DMS79 treated with DMSO at 0.1 percent for 48 hours (cell line): ENCODE results near the gene VSTM2B.

Experiments
- DNase-seq: peaks from one replicate; lab custom pipeline; 2025; lab: John Stamatoyannopoulos, UW

VSTM2B gene

GRCh38 chr19:29566496-29567054, 40.8 kb downstream of the VSTM2B start:
- no peak for DNase-seq

- no peak for DNase-seq
Observed at GRCh38 chr19:29567366-29567915, 41.6 kb downstream of the VSTM2B start.

GRCh38 chr19:29568036-29569025, 42.5 kb downstream of the VSTM2B start:
- DNase-seq, result no peak

- no peak for DNase-seq
Observed at GRCh38 chr19:29569038-29569911, 43.5 kb downstream of the VSTM2B start.

- DNase-seq, result no peak
Observed at GRCh38 chr19:29571181-29571580, 45.4 kb downstream of the VSTM2B start.

- no peak for DNase-seq
Observed at GRCh38 chr19:29573486-29573885, 47.7 kb downstream of the VSTM2B start.

- no peak for DNase-seq
Observed at GRCh38 chr19:29574510-29574909, 48.7 kb downstream of the VSTM2B start.

- no peak for DNase-seq
Observed at GRCh38 chr19:29576046-29576606, 50.3 kb downstream of the VSTM2B start.

- no peak for DNase-seq
Observed at GRCh38 chr19:29576761-29577648, 51.2 kb downstream of the VSTM2B start.

GRCh38 chr19:29577649-29577963, 51.8 kb downstream of the VSTM2B start:
- DNase-seq, result no peak

GRCh38 chr19:29578349-29578748, 52.6 kb downstream of the VSTM2B start:
- no peak for DNase-seq

- no peak for DNase-seq
Observed at GRCh38 chr19:29579308-29579910, 53.6 kb downstream of the VSTM2B start.

- DNase-seq, result no peak
Observed at GRCh38 chr19:29581398-29581797, 55.6 kb downstream of the VSTM2B start.

GRCh38 chr19:29583196-29583999, 57.6 kb downstream of the VSTM2B start:
- peak; percentile 26 for DNase-seq

- no peak for DNase-seq
Observed at GRCh38 chr19:29586401-29586800, 60.6 kb downstream of the VSTM2B start.

GRCh38 chr19:29587059-29587458, 61.3 kb downstream of the VSTM2B start:
- no peak for DNase-seq

- DNase-seq, result no peak
Observed at GRCh38 chr19:29587518-29587986, 61.8 kb downstream of the VSTM2B start.

- DNase-seq, result no peak
Observed at GRCh38 chr19:29588095-29588494, 62.3 kb downstream of the VSTM2B start.

- peak; percentile 5 for DNase-seq
Observed at GRCh38 chr19:29590278-29590677, 64.5 kb downstream of the VSTM2B start.
